Prostate gland (tissue), 2 donors: ENCODE data around the gene NXN.

Experiments
- POLR2A ChIP-seq: fragments of 450-650 bp; IDR thresholded peaks from one replicate; pipeline ENCODE4 v1.6.1; 2016; ENCODE audit warnings: antibody characterized with exemption, mild to moderate bottlenecking
- TF ChIP-seq, protein P1 (sequence below), 4 experiments: fragments of 200-600 bp in 2 of 4; fragments of 450-650 bp in 2 of 4; sonication (generic) in 2 of 4; IDR thresholded peaks; 1 replicate in 3 of 4; 2 replicates in 1 of 4; pipeline ENCODE4 v1.5.1; 2016 to 2019; ENCODE audit warnings: antibody characterized with exemption in 4 of 4, mild to moderate bottlenecking in 2 of 4, moderate library complexity in 2 of 4

DNA sequence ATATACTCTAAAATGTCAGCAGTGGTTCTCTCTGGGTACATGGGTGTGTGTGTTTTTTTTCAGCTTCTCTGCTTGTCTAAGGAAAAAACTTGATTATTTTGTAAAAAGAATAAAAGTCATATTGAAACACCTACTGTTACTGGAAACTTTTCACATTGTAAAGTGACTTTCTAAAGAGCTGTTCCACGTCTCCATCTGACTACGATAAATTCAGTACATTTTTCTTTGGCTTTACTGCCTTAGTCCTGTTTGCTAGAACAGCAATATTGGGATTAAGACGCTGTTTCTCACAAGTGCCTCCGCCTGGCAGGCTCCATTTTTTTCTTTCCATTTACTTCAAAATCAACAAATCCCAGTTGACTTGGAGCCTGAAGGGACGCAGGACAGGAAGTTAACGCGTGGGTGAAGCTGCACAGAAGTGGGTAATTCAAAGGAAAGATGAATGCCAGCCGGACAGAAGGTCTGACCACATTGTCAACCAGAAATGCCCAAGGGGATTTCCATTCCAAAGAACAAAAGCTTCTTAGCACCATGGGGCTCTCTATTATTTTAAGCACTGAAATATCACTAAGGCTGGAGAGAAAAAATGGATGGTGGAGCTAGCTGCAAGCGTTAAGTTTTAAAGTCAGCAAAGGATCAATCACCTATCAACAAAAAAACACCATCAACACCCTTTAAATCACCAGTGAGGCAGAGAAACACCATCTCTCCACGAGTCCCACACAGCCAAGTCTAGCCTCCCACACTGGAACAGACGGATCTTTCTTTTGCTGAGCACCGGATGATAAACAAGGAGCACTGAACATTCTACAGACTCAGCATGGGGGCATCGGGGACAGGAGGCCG is 205.9 kb downstream of the NXN start:
- TF ChIP-seq, protein P1, sequence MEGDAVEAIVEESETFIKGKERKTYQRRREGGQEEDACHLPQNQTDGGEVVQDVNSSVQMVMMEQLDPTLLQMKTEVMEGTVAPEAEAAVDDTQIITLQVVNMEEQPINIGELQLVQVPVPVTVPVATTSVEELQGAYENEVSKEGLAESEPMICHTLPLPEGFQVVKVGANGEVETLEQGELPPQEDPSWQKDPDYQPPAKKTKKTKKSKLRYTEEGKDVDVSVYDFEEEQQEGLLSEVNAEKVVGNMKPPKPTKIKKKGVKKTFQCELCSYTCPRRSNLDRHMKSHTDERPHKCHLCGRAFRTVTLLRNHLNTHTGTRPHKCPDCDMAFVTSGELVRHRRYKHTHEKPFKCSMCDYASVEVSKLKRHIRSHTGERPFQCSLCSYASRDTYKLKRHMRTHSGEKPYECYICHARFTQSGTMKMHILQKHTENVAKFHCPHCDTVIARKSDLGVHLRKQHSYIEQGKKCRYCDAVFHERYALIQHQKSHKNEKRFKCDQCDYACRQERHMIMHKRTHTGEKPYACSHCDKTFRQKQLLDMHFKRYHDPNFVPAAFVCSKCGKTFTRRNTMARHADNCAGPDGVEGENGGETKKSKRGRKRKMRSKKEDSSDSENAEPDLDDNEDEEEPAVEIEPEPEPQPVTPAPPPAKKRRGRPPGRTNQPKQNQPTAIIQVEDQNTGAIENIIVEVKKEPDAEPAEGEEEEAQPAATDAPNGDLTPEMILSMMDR (IDR thresholded peaks at IDR 0.05): no peak
- TF ChIP-seq POLR2A: no peak
